Small intestine (tissue), 7 donors: Measurements from ENCODE around the gene PABPN1L. TPM values are rescaled to one million over a fixed set of nuclear protein-coding genes. Genes with fewer than 3 reads are reported as not detected.

ENCODE experiments used
- DNase-seq, 2 donors: peaks; one replicate each; pipeline versions ENCODE4 v3.0.0 to v3.0.0-alpha.2; 2013
- FAIRE-seq: peaks from 2 replicates; lab custom pipeline; 2012; peaks lifted over from hg19 to GRCh38; lab: Jason Lieb, UNC
- H3K27ac ChIP-seq, 3 donors: one replicate each; pipeline ENCODE4 v1.5.1; 2013; ENCODE audit warnings: low read length in 2 of 3, mild to moderate bottlenecking in 2 of 3, control low read depth in 1 of 3, inconsistent platforms in 1 of 3, low read depth in 1 of 3, moderate library complexity in 1 of 3
- H3K27me3 ChIP-seq, 3 donors: one replicate each; pipeline ENCODE4 v1.6.1; 2013; ENCODE audit warnings: low read length in 3 of 3, inconsistent platforms in 1 of 3; ENCODE audit not compliant: control insufficient read depth in 3 of 3, insufficient read depth in 3 of 3
- H3K36me3 ChIP-seq, 3 donors: one replicate each; pipeline ENCODE4 v1.6.1; 2013; ENCODE audit warnings: low read length in 3 of 3, inconsistent platforms in 1 of 3, low read depth in 1 of 3, mild to moderate bottlenecking in 1 of 3, moderate library complexity in 1 of 3; ENCODE audit not compliant: control insufficient read depth in 3 of 3, insufficient read depth in 2 of 3
- H3K4me1 ChIP-seq, 3 donors: one replicate each; pipeline ENCODE4 v1.6.1; 2013; ENCODE audit warnings: low read length in 2 of 3, inconsistent platforms in 1 of 3, low read depth in 1 of 3, mild to moderate bottlenecking in 1 of 3, moderate library complexity in 1 of 3; ENCODE audit not compliant: control insufficient read depth in 3 of 3, insufficient read depth in 2 of 3
- H3K4me3 ChIP-seq, 3 donors: one replicate each; pipeline ENCODE4 v1.5.1; 2013; ENCODE audit warnings: low read length in 3 of 3, control low read depth in 1 of 3, inconsistent platforms in 1 of 3, low read depth in 1 of 3, mild to moderate bottlenecking in 1 of 3, moderate library complexity in 1 of 3
- H3K9me3 ChIP-seq, 2 donors: one replicate each; pipeline ENCODE4 v1.6.1; 2013; ENCODE audit warnings: low read depth in 1 of 2, low read length in 1 of 2; ENCODE audit not compliant: control insufficient read depth in 2 of 2, insufficient read depth in 1 of 2
- WGBS, 3 donors: extraction: QIAGEN DNeasy Blood & Tissue Kit; methylation state at CpG; one replicate each; pipeline ENCODE4 v1.1.7; 2013; 5-methylcytosine and 5-hydroxymethylcytosine counted together
- polyA plus RNA-seq, 4 donors: library from polyadenylated mRNA; stranded (reverse) in 3 of 4; unstranded in 1 of 4; fragments of 200-250 nt in 3 of 4; fragments of 120-200 nt in 1 of 4; gene quantifications; one replicate each; pipeline versions ENCODE4 v1.2.1 to v1.2.3, GENCODE V29; 2013
- donor health status: healthy with polysubstance abuse.
- donor health status: control.
- donor health status: control.
- donor health status: Bipolar disorder and iron deficiency.
- donor health status: healthy.

Gene PABPN1L
- polyA plus RNA-seq, 4 donors = 0.12 TPM; not detected in 3

DNA sequence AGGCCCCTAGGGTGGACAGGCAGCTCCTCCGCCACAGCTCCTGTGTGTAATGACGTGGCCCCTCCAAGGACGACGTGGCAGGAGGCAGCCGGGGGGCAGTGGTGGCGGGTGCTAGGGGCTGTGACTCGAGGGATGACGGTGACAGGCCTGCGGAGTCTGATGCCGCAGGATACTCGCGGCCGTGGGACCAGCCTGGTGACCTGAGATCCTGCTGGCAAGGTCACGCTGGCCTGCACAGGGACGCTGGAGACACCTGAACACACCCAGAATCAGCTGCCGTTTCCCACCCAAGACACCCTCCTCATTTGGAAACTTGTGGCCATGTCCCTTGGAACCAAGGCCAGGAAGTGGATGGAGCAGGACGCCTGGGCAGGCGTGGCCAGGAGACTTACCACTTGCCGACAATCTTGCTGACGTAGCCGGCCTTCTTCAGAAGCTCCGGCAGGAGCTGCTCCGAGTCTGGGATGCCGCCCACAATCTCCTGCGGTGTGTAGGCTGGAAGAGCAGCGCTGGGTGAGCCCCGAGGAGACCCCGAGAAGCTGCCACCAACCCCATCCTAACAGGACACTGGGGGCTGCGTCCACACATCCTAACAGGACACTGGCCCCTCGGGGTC, 25.8 kb downstream of the PABPN1L start:
- Histone ChIP-seq H3K9me3 (no peaks in the 10 kb centered on the region), H3K36me3 (peaks cover 3 to 65% (median 5%) of the 10 kb centered on the region in 3 donors), H3K4me3 (no peak overlapping the region), H3K4me1 (no peaks in the 10 kb centered on the region), H3K27me3 (no peaks in the 10 kb centered on the region), H3K27ac (no peak overlapping the region)
- DNase-seq = no peak
- WGBS, 3 donors = 90 to 96% (median 95%) methylated on average over 28 to 30 of the region's 30 CpGs
- FAIRE-seq = no peak

DNA sequence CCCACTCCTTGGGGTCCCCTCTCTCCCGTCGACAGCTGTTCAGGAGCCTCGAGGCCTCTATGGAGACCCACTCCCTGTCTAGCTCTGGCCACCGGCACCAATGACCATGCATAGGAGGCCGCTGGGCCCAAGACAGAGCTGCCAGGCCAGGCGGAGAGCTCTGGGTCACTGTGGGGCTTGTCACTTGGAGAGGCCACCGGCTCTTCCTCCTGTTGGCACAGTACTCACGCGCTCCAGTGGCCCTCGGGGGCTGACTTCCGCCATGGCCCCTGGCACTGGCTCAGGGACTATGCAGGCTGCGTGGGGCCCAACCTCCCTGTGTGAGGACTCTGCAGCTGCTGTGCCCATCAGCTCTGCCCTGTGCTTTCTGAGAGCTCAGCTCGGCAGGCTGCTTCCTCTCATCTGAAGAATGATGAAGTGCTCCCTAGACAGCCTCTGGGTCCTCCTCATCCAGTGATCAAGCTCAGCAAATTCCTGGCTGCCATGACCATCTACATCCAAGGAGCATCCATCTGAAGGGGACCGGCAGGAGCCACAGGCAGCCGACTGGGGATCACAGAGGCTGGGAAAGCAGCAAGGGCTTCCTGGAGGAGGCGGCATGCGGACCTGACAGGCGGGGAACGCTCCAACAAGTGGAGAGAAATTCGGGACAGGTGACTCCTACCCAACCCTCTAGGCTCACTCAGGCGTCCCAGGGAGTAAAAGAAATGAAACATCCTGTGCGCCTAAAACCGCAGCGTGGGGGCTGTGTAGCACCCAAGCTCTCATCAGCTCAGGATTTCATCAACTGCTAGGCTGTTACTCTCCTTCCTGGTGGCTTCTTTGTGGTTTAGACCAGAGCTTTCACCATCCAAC, 26.5 kb downstream of the PABPN1L start:
- 92 to 97% (median 94%) methylated on average over 21 to 24 of the region's 24 CpGs for WGBS, 3 donors
- Histone ChIP-seq H3K4me3 (no peak overlapping the region), H3K9me3 (no peaks in the 10 kb centered on the region), H3K27ac (no peak overlapping the region), H3K36me3 (peaks cover 3 to 70% (median 5%) of the 10 kb centered on the region in 3 donors), H3K27me3 (no peaks in the 10 kb centered on the region), H3K4me1 (no peaks in the 10 kb centered on the region)
- FAIRE-seq (no peak), DNase-seq (no peak)

- no peak for FAIRE-seq
- Histone ChIP-seq H3K27me3 (no peaks in the 10 kb centered on the region), H3K4me1 (no peaks in the 10 kb centered on the region), H3K9me3 (no peaks in the 10 kb centered on the region), H3K27ac (no peak overlapping the region), H3K36me3 (peaks cover 3 to 77% (median 5%) of the 10 kb centered on the region in 3 donors), H3K4me3 (no peak overlapping the region)
- WGBS, 3 donors = 90 to 94% (median 91%) methylated on average over 39 of the region's 39 CpGs
- DNase-seq = no peak
These were observed 27.4 kb downstream of the PABPN1L start for GRCh38 chr16:88839026-88839529.

DNA sequence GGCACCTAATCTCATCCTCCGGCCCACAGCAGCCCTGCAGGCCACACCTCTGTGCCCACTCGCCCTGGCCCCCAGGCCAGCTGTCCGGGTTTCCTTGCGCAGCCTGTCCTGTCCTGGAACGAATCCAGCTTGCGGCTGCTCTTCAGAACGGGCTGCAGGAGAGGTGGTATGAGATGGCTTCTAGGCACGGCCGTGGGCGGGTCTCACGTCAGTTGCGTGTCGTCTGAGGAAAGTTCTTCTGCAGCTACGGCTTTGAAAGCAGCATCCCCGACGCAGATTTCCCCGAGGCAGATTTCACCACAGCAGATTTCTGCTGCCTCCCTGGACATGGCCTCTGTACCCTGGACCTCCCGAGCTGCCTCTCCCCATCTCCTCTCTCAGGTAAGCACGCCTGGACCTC, 27.9 kb downstream of the PABPN1L start:
- Histone ChIP-seq H3K36me3 (peaks cover 3 to 79% (median 5%) of the 10 kb centered on the region in 3 donors), H3K4me1 (no peaks in the 10 kb centered on the region), H3K4me3 (no peak overlapping the region), H3K27ac (no peak overlapping the region), H3K27me3 (no peaks in the 10 kb centered on the region), H3K9me3 (no peaks in the 10 kb centered on the region)
- FAIRE-seq (no peak), DNase-seq (no peak)
- WGBS, 3 donors = 90 to 91% (median 91%) methylated on average over 19 of the region's 19 CpGs

- no peaks in the 10 kb centered on the region for H3K9me3 ChIP-seq
- H3K27me3 ChIP-seq = no peaks in the 10 kb centered on the region
- H3K4me1 ChIP-seq = no peaks in the 10 kb centered on the region
- H3K36me3 ChIP-seq = peaks cover 3 to 74% (median 5%) of the 10 kb centered on the region in 3 donors
- 86 to 93% (median 91%) methylated on average over 20 of the region's 20 CpGs for WGBS, 3 donors
- no peak overlapping the region for H3K4me3 ChIP-seq
- DNase-seq (no peak), FAIRE-seq (no peak)
- H3K27ac ChIP-seq = no peak overlapping the region
These were observed 28.7 kb downstream of the PABPN1L start for GRCh38 chr16:88837806-88838205.

DNA sequence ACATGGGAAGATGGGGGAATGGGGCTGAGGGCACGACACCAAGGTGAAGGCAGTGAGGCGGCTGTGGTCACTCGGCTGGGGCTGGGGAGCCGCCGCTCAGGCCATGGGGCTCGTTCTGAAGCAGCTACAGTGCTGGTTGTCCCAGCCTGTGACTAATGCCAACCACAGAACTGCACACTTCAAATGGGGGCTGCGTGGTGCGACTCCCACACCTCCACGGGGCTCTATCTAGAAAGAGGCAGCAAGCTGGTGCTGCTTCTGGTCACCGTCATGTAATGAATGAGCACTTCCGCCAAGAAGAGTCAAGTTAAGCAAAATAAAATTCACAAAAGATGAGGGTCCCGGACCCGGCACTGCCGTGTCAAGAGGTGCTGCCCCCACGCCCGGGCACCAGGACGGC, 29.7 kb downstream of the PABPN1L start:
- Histone ChIP-seq H3K9me3 (no peaks in the 10 kb centered on the region), H3K27me3 (no peaks in the 10 kb centered on the region), H3K27ac (no peak overlapping the region), H3K4me3 (no peak overlapping the region), H3K36me3 (peaks cover 0 to 64% (median 5%) of the 10 kb centered on the region in 3 donors), H3K4me1 (no peaks in the 10 kb centered on the region)
- WGBS, 3 donors = 87 to 91% (median 90%) methylated on average over 17 of the region's 17 CpGs
- no peak for FAIRE-seq
- DNase-seq = no peak

- DNase-seq = no peak
- H3K4me1 ChIP-seq = no peaks in the 10 kb centered on the region
- WGBS, 3 donors = 89 to 93% (median 91%) methylated on average over 30 to 33 of the region's 33 CpGs
- H3K27me3 ChIP-seq = no peaks in the 10 kb centered on the region
- FAIRE-seq = no peak
- H3K4me3 ChIP-seq = no peak overlapping the region
- H3K36me3 ChIP-seq = peaks cover 0 to 56% (median 5%) of the 10 kb centered on the region in 3 donors
- H3K9me3 ChIP-seq = no peaks in the 10 kb centered on the region
- H3K27ac ChIP-seq = peak overlapping the region in 1 of 3 donors; percentile 32
These were observed 30.6 kb downstream of the PABPN1L start for GRCh38 chr16:88835818-88836217.

DNA sequence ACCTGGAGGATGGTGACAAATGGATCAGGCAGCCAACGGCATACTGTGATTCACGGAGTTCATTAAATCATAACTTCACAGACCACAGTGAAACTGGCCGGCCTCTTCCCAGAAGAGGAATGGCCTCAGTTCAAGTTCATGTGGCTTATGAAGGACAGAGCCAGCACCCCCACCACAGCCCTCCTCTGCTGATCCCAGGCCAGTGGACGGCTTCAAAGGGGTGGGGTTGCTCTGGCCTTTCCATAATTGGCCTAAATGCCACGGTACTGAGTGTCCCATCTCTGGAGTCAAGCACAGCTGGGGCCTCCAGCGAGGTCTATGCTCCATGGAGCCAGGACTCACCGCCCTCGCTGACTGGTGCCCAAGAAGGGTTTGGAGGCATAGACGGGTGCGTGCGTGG, 31.1 kb downstream of the PABPN1L start:
- Histone ChIP-seq H3K36me3 (peaks cover 0 to 53% (median 5%) of the 10 kb centered on the region in 3 donors), H3K27ac (peak overlapping the region in 1 of 3 donors; percentile 43), H3K27me3 (no peaks in the 10 kb centered on the region), H3K9me3 (no peaks in the 10 kb centered on the region), H3K4me3 (no peak overlapping the region), H3K4me1 (no peaks in the 10 kb centered on the region)
- FAIRE-seq (no peak), DNase-seq (no peak)
- 73 to 89% (median 85%) methylated on average over 11 of the region's 11 CpGs for WGBS, 3 donors
